GM11168 (cell line): ENCODE results near the gene LARP4.
"Not testable (repeated sequence)": the region's sequence is repeated elsewhere in the genome, so short reads cannot be mapped to it uniquely, and the experiment has no call there.

Experiments used
- in situ Hi-C: fragments of 300-500 bp; cut with MboI; formaldehyde crosslinking; loops from one replicate; pipeline ENCODE4 v1.12.0; 2022; ENCODE audit warnings: low sequenced_read_pairs; ENCODE audit not compliant: unreplicated experiment

Gene LARP4

GRCh38 chr12:50400104-50400637 lies 514 bp upstream of the LARP4 start:
- in situ Hi-C loops = no loop called here

- in situ Hi-C loops = no loop called here
Measured at GRCh38 chr12:50401500-50402081, 906 bp downstream of the LARP4 start.

GRCh38 chr12:50402264-50403000 lies 1.7 kb downstream of the LARP4 start:
- in situ Hi-C loops = no loop called here

- in situ Hi-C loops = no loop called here
Measured at GRCh38 chr12:50403001-50403440, 2.3 kb downstream of the LARP4 start.

GRCh38 chr12:50404307-50404706 lies 3.6 kb downstream of the LARP4 start:
- in situ Hi-C loops = no loop called here

- in situ Hi-C loops = no loop called here
Measured at GRCh38 chr12:50411051-50411660, 10.5 kb downstream of the LARP4 start.

GRCh38 chr12:50415899-50416479 lies 15.3 kb downstream of the LARP4 start:
- in situ Hi-C loops = no loop called here

GRCh38 chr12:50419112-50419909 lies 18.6 kb downstream of the LARP4 start:
- in situ Hi-C loops = no loop called here

GRCh38 chr12:50422855-50423254 lies 22.2 kb downstream of the LARP4 start:
- in situ Hi-C loops = not testable (repeated sequence)

- in situ Hi-C loops = not testable (repeated sequence)
Measured at GRCh38 chr12:50423342-50423741, 22.7 kb downstream of the LARP4 start.

GRCh38 chr12:50425589-50426258 lies 25.0 kb downstream of the LARP4 start:
- in situ Hi-C loops = no loop called here

- in situ Hi-C loops = not testable (repeated sequence)
Measured at GRCh38 chr12:50431656-50432055, 31.0 kb downstream of the LARP4 start.

GRCh38 chr12:50440288-50440687 lies 39.6 kb downstream of the LARP4 start:
- in situ Hi-C loops = no loop called here

- in situ Hi-C loops = no loop called here
Measured at GRCh38 chr12:50441763-50442162, 41.1 kb downstream of the LARP4 start.

- in situ Hi-C loops = no loop called here
Measured at GRCh38 chr12:50442178-50442908, 41.7 kb downstream of the LARP4 start.

- in situ Hi-C loops = not testable (repeated sequence)
Measured at GRCh38 chr12:50449671-50450070, 49.0 kb downstream of the LARP4 start.

- in situ Hi-C loops = no loop called here
Measured at GRCh38 chr12:50452795-50453194, 52.1 kb downstream of the LARP4 start.

GRCh38 chr12:50453872-50454271 lies 53.2 kb downstream of the LARP4 start:
- in situ Hi-C loops = no loop called here

GRCh38 chr12:50458606-50459005 lies 57.9 kb downstream of the LARP4 start:
- in situ Hi-C loops = no loop called here
